Heart right ventricle (tissue), 16 donors: ENCODE measurements around the gene AGBL4. TPM values are rescaled to one million over a fixed set of nuclear protein-coding genes. Genes with fewer than 3 reads are reported as not detected.
A peak's percentile ranks its signal among the peaks of the same experiment; 100 is the strongest.

Experiments used
- ATAC-seq, 8 donors: fragments of 200-7000 bp; cut with Tn5 transposase; one replicate each; pipeline ENCODE4 v1.9.1; 2020; ENCODE audit warnings: mild to moderate bottlenecking in 8 of 8, moderate library complexity in 8 of 8, moderate number of reproducible peaks in 1 of 8
- DNase-seq, 2 donors: peaks; one replicate each; pipeline ENCODE4 v3.0.0-alpha.2; 2020
- H3K27ac ChIP-seq, 10 donors: fragments of 200-600 bp; sonication (generic) in 2 of 10; one replicate each; pipeline versions ENCODE4 v1.5.0 to v1.8.0; 2020 to 2022; ENCODE audit warnings: mild to moderate bottlenecking in 3 of 10
- H3K27me3 ChIP-seq, 7 donors: fragments of 200-600 bp; one replicate each; pipeline ENCODE4 v1.8.0; 2021 to 2022; ENCODE audit warnings: mild to moderate bottlenecking in 2 of 7
- H3K36me3 ChIP-seq, 9 donors: fragments of 200-600 bp; sonication (generic) in 1 of 9; one replicate each; pipeline versions ENCODE4 v1.5.0 to v1.8.0; 2020 to 2022; ENCODE audit warnings: mild to moderate bottlenecking in 2 of 9
- H3K4me1 ChIP-seq, 9 donors: fragments of 200-600 bp; sonication (generic) in 1 of 9; one replicate each; pipeline versions ENCODE4 v1.5.0 to v1.8.0; 2020 to 2022; ENCODE audit warnings: mild to moderate bottlenecking in 4 of 9
- H3K4me3 ChIP-seq, 10 donors: fragments of 200-600 bp; sonication (generic) in 2 of 10; one replicate each; pipeline versions ENCODE4 v1.5.0 to v1.8.0; 2020 to 2022; ENCODE audit warnings: mild to moderate bottlenecking in 7 of 10, moderate library complexity in 2 of 10
- H3K9me3 ChIP-seq, 11 donors: fragments of 200-600 bp in 10 of 11; sonication (generic) in 2 of 11; one replicate each; pipeline versions ENCODE4 v1.5.0 to v1.8.0; 2013 to 2022; ENCODE audit warnings: mild to moderate bottlenecking in 2 of 11, control low read depth in 1 of 11, moderate library complexity in 1 of 11
- WGBS, 2 donors: extraction: QIAGEN DNeasy Blood & Tissue Kit; methylation state at CpG; one replicate each; pipeline ENCODE4 v1.1.7; 2013; ENCODE audit warnings: inconsistent platforms in 1 of 2; 5-methylcytosine and 5-hydroxymethylcytosine counted together
- intact Hi-C, 10 donors: fragments of 100-400 bp; cut with DNase I; formaldehyde crosslinking; loops; one replicate each; pipeline versions ENCODE4 v1.11.1 to v1.14.2; 2022
- polyA plus RNA-seq, 2 donors: library from polyadenylated mRNA; stranded (reverse); fragments of 200-250 nt; gene quantifications; one replicate each; pipeline ENCODE4 v1.2.3, GENCODE V29; 2013
- total RNA-seq, 10 donors: library from RNA; stranded (reverse); fragmentation: NEBNext Ultra II Directional in 3 of 10; extraction: Animal tissue kit (Norgen Biotek cat#: 25700) in 3 of 10; gene quantifications; one replicate each; pipeline versions ENCODE4 v1.2.1 to v1.2.4, GENCODE V29; 2021 to 2023
- TF ChIP-seq, protein P1 (sequence below), 9 donors: fragments of 200-600 bp; sonication (generic) in 2 of 9; IDR thresholded peaks; one replicate each; pipeline versions ENCODE4 v1.5.0 to v1.8.0; 2021 to 2022; ENCODE audit warnings: antibody characterized with exemption in 9 of 9, mild to moderate bottlenecking in 5 of 9, moderate library complexity in 1 of 9
- donor health status: Arrhythmogenic right ventricular cardiomyopathy.
- donor health status: ischemic (EF 13 %, LVEDD 7.1; RV severe dilation, severe dysfunction).
- donor health status: healthy with polysubstance abuse.
- donor health status: DM: no; HTN: yes; CAD: no.
- donor health status: DM: no; HTN: no; CAD: no.
- donor health status: ischemic (EF 25% LVEDD 6.9; RV normal size, moderate dysfunction).
- donor health status: ischemic (EF 25% LVEDD 5.7; RV mildly dilated, moderate dysfunction).
- donor health status: healthy.
- donor health status: DM: yes; HTN: yes; CAD: no.
- donor health status: Ischemic cardiomyopathy.
- donor health status: ischemic (EF 35%, LVEDD 5.7; RV mildly dilated, moderate dysfunction).
- donor health status: nonischemic (EF 11% LVEDD 7.7; RV severe dilation, severe dysfunction).
- donor health status: DM: yes; HTN: yes; CAD: no.
- donor health status: PGD.
- donor health status: ischemic (EF 29% LVEDD 5.4; RV normal size, mild dysfunction).
- donor health status: nonischemic (EF 23%, LVEDD 6.1; RV moderate dilation, normal function).

AGBL4 gene
- total and polyA plus RNA-seq, 12 donors, result 0.04 to 0.93 (median 0.46) TPM; not detected in 2

DNA sequence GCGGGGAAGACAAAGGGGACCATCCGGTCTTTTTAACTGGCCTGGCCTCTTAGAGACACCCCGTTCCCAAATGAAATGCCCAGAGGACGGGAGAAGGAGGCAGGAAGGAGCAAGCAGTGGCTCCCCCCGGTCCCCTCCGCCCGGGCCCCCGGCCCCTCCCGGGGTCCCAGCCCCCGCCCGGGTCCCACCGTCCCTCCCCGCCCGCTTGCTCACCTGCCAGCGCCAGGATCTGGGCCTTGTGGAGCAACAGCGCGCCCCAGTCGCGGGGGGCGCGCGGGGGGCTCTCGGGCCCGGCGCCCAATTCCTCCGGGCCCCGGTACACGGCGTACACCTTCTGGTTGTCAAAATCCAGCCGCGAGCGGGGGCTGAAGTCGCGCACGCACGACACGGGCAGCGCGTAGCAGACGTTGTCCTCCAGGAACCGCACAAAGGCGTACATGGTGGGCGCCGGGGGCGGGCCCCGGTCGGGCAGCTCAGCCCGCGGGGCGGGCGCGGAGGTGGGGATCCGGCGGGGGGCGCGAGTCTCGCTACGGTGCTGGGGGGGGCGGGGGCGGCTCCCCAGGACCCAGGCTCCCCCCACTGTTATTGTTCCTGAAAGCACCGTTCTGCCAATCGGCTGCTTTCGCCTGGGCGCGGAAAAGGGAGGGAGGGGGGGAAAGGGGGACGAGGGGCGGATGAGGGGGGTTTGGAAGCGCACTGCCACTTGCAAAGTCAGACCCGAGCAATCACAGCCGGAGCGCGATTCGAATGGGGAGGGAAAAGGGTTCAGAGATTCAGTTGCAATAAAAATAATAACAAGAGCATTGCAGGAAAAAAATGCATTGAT lies 1247.1 kb downstream of the AGBL4 start, which contains the start of gene BEND5:
BEND5 (minus strand) TSS at position 499 of the 826 bp plus-strand sequence; CDS start at position 439, 60 bp downstream.
- ATAC-seq (peak; percentile 75 to 92 (median 84)), DNase-seq (peak; percentile 53 to 59)
- Histone ChIP-seq H3K9me3 (no peaks in the 10 kb centered on the region), H3K4me1 (peaks cover 0 to 27% (median 15%) of the 10 kb centered on the region in 9 donors), H3K36me3 (peaks cover 0 to 18% (median 0%) of the 10 kb centered on the region in 9 donors), H3K27me3 (peaks cover 0 to 10% (median 0%) of the 10 kb centered on the region in 7 donors), H3K27ac (peak within 1 kb of the TSS; percentile 4 to 90 (median 78)), H3K4me3 (peak within 1 kb of the TSS; percentile 61 to 94 (median 82))
- 1% methylated on average over 53 to 73 of the region's 73 CpGs for WGBS, 2 donors
- TF ChIP-seq, protein P1, sequence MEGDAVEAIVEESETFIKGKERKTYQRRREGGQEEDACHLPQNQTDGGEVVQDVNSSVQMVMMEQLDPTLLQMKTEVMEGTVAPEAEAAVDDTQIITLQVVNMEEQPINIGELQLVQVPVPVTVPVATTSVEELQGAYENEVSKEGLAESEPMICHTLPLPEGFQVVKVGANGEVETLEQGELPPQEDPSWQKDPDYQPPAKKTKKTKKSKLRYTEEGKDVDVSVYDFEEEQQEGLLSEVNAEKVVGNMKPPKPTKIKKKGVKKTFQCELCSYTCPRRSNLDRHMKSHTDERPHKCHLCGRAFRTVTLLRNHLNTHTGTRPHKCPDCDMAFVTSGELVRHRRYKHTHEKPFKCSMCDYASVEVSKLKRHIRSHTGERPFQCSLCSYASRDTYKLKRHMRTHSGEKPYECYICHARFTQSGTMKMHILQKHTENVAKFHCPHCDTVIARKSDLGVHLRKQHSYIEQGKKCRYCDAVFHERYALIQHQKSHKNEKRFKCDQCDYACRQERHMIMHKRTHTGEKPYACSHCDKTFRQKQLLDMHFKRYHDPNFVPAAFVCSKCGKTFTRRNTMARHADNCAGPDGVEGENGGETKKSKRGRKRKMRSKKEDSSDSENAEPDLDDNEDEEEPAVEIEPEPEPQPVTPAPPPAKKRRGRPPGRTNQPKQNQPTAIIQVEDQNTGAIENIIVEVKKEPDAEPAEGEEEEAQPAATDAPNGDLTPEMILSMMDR (IDR thresholded peaks at IDR 0.05), result no peak
- intact Hi-C loops, result no loop called here

DNA sequence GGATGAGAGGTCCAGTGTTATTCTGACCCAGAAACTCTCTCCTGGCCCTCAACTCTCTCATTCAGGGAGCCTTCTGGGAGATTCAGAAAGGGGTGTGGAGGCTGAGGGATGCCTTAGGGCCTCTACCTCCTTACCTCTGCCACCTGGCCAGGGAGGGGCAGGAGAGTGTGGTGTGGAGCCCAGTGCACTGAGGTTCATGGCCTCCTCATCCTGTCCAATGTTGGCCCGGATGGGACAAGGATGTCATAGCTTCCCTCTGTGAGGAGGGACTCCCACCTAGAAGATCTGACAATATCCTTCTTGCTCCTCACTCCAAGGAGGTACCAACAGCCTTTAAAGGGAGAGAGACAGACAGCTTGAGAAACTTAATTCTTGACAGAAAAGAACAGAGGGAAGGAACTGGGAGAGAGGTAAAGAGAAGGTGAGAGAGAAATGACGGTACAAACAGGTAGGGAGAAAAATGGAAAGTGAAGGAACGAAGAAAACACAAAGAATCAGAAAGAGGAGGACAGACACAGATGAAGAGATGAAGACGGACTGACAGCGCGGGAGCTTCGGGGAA lies 1247.8 kb downstream of the AGBL4 start:
- ATAC-seq (peak in 4 of 8 donors; percentile 16 to 42 (median 36)), DNase-seq (no peak)
- TF ChIP-seq, protein P1 (IDR thresholded peaks at IDR 0.05), result no peak
- WGBS, 2 donors, result 2 to 3% methylated on average over 7 of the region's 7 CpGs
- no peaks in the 10 kb centered on the region for H3K9me3 ChIP-seq
- intact Hi-C loops, result no loop called here
- peaks cover 0 to 25% (median 0%) of the 10 kb centered on the region in 9 donors for H3K36me3 ChIP-seq
- H3K27me3 ChIP-seq, result peaks cover 0 to 10% (median 0%) of the 10 kb centered on the region in 7 donors
- peak overlapping the region in 8 of 10 donors; percentile 64 to 90 (median 81) for H3K27ac ChIP-seq
- peak overlapping the region; percentile 61 to 94 (median 82) for H3K4me3 ChIP-seq
- H3K4me1 ChIP-seq, result peaks cover 0 to 27% (median 15%) of the 10 kb centered on the region in 9 donors

DNA sequence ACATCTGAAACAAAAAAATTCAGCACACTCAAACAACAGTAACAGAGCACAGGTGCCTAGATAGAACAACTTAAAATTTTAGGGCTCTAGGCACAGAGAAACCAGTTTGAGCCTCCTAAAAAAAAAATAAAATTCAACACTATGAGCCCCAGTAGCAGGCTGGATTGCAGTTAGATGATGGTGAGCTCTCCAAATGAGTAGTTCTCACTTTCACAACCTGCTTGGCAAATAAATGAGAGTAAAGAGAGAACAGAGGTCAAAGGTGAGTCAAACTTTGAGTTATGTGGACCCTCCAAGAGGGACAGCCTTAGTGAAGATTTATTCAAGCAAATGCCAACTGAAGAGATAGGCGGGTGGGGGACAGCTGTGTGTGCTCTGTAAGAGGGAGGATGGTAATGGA lies 1250.6 kb downstream of the AGBL4 start:
- Histone ChIP-seq H3K4me1 (peaks cover 0 to 27% (median 15%) of the 10 kb centered on the region in 9 donors), H3K27ac (no peak overlapping the region), H3K36me3 (peaks cover 0 to 27% (median 0%) of the 10 kb centered on the region in 9 donors), H3K9me3 (no peaks in the 10 kb centered on the region), H3K27me3 (peaks cover 0 to 10% (median 0%) of the 10 kb centered on the region in 7 donors), H3K4me3 (no peak overlapping the region)
- TF ChIP-seq, protein P1 (IDR thresholded peaks at IDR 0.05), result no peak
- 100% methylated on average over 1 of the region's 1 CpG for WGBS, 2 donors
- ATAC-seq (no peak), DNase-seq (no peak)
- intact Hi-C loops, result no loop called here

DNA sequence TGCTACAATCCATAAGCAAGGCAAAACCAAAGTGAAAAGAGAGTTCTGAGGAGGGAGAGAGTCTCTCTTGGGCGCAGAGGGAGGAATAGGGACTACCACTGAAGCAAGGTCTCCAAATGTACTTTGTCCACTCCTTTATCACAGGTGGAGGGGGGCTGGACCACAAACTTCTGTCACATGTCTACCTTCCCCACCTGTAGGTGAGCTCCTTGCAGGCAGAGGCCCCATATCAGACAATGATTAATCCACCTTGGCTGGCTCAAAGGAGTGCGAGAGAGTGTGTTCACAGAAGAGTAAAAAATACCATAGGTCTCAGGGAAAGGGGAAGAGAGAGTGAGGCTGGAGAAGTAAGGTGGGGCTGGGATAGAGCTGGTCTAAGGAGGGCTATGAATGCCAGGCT lies 1251.5 kb downstream of the AGBL4 start:
- intact Hi-C loops, result no loop called here
- WGBS, 2 donors, result 95 to 100% methylated on average over 2 of the region's 2 CpGs
- Histone ChIP-seq H3K36me3 (peaks cover 0 to 34% (median 0%) of the 10 kb centered on the region in 9 donors), H3K4me1 (peaks cover 0 to 22% (median 11%) of the 10 kb centered on the region in 9 donors), H3K4me3 (no peak overlapping the region), H3K27ac (no peak overlapping the region), H3K27me3 (peaks cover 0 to 10% (median 0%) of the 10 kb centered on the region in 7 donors), H3K9me3 (no peaks in the 10 kb centered on the region)
- ATAC-seq (no peak), DNase-seq (no peak)
- TF ChIP-seq, protein P1 (IDR thresholded peaks at IDR 0.05), result no peak
